HFFc6 (cell line): ENCODE measurements around the gene SEMA4D. TPM values are rescaled to one million over a fixed set of nuclear protein-coding genes. Genes with fewer than 3 reads are reported as not detected.

ENCODE experiments used
- DNase-seq: peaks from one replicate; pipeline ENCODE4 v3.0.0-alpha.2; 2018
- H3K27ac Mint-ChIP-seq: 2 replicates; pipeline ENCODE4 v1.8.0; 2020; ENCODE audit warnings: mild to moderate bottlenecking, mixed read lengths
- H3K27me3 Mint-ChIP-seq: 2 replicates; pipeline ENCODE4 v1.8.0; 2021; ENCODE audit warnings: mild to moderate bottlenecking, moderate library complexity, mixed read lengths; ENCODE audit not compliant: insufficient read depth
- H3K36me3 Mint-ChIP-seq: 2 replicates; pipeline ENCODE4 v1.8.0; 2021; ENCODE audit warnings: low read depth, mixed read lengths
- H3K4me1 Mint-ChIP-seq: 2 replicates; pipeline ENCODE4 v1.8.0; 2020; ENCODE audit warnings: low read depth, mixed read lengths
- H3K4me3 Mint-ChIP-seq: 2 replicates; pipeline ENCODE4 v1.8.0; 2020; ENCODE audit warnings: mild to moderate bottlenecking, moderate library complexity, mixed read lengths
- H3K9me3 Mint-ChIP-seq: 2 replicates; pipeline ENCODE4 v1.8.0; 2020; ENCODE audit warnings: mild to moderate bottlenecking, mixed read lengths
- total RNA-seq, 6 experiments: library from RNA; stranded (reverse); fragmentation: NEBNext Ultra II Directional; extraction: Animal tissue kit (Norgen Biotek cat#: 25700); gene quantifications; 2 replicates in 1 of 6; 3 replicates in 5 of 6; pipeline ENCODE4 v1.2.3, GENCODE V29; 2021
- TF ChIP-seq, protein P1 (sequence below): fragments of 200-600 bp; sonication (generic); IDR thresholded peaks from 2 replicates; pipeline ENCODE4 v1.5.0; 2021; ENCODE audit warnings: antibody characterized with exemption, mild to moderate bottlenecking

Gene SEMA4D
- total RNA-seq, 6 experiments from 2014 or later: not detected

- peaks cover 4% of the 10 kb centered on the region for H3K9me3 Mint-ChIP-seq
- no peak for DNase-seq
- H3K4me3 Mint-ChIP-seq: no peak overlapping the region
- TF ChIP-seq, protein P1, sequence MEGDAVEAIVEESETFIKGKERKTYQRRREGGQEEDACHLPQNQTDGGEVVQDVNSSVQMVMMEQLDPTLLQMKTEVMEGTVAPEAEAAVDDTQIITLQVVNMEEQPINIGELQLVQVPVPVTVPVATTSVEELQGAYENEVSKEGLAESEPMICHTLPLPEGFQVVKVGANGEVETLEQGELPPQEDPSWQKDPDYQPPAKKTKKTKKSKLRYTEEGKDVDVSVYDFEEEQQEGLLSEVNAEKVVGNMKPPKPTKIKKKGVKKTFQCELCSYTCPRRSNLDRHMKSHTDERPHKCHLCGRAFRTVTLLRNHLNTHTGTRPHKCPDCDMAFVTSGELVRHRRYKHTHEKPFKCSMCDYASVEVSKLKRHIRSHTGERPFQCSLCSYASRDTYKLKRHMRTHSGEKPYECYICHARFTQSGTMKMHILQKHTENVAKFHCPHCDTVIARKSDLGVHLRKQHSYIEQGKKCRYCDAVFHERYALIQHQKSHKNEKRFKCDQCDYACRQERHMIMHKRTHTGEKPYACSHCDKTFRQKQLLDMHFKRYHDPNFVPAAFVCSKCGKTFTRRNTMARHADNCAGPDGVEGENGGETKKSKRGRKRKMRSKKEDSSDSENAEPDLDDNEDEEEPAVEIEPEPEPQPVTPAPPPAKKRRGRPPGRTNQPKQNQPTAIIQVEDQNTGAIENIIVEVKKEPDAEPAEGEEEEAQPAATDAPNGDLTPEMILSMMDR: no peak
- H3K27me3 Mint-ChIP-seq: peaks cover 14% of the 10 kb centered on the region
- H3K36me3 Mint-ChIP-seq: no peaks in the 10 kb centered on the region
- H3K27ac Mint-ChIP-seq: no peak overlapping the region
- no peaks in the 10 kb centered on the region for H3K4me1 Mint-ChIP-seq
These were observed 27.8 kb upstream of the SEMA4D start for GRCh38 chr9:89525446-89526374.

- Mint-ChIP-seq H3K36me3 (no peaks in the 10 kb centered on the region), H3K9me3 (peaks cover 4% of the 10 kb centered on the region), H3K27me3 (peaks cover 12% of the 10 kb centered on the region), H3K27ac (no peak overlapping the region), H3K4me1 (no peaks in the 10 kb centered on the region), H3K4me3 (no peak overlapping the region)
- no peak for DNase-seq
- TF ChIP-seq, protein P1: no peak
These were observed 27.1 kb upstream of the SEMA4D start for GRCh38 chr9:89524963-89525362.

DNA sequence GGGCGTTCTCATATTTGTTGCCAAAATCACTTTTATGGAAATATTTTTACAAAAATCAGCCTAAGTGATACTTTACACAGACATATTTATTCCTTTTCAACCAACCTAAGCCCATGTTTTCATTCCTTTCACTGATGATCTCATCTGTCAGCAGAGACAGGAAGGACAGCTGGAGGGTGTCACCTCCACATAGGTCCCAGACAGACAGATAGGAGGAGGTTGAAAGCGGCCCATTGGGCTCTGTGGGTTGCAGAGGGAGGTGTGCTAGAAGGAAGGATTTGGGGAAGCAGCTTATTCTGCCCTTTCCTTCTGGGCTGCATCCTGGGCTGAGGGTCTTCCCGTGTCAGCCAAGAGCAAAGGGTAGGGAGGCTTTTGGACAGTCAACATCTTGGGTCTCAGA lies 26.0 kb upstream of the SEMA4D start:
- TF ChIP-seq, protein P1: no peak
- DNase-seq: no peak

DNA sequence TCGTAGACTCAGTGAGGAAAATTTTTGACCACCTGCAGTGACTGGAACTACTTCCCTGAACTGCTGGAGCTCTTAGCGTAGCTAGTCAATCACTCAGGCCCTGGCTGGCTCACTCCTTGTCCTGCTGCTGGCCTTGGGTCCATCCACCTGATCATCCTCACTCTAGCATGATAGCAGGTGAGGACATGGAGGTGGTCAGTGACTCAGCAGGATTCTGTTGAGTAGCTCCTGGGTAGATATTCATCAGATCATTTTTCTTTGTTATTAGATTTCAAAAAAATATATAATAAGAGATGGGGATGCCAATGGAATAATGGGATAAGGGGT lies 25.0 kb upstream of the SEMA4D start:
- TF ChIP-seq, protein P1: no peak
- H3K4me1 Mint-ChIP-seq: no peaks in the 10 kb centered on the region
- no peak for DNase-seq
- H3K27ac Mint-ChIP-seq: no peak overlapping the region
- H3K4me3 Mint-ChIP-seq: no peak overlapping the region
- H3K36me3 Mint-ChIP-seq: no peaks in the 10 kb centered on the region
- H3K9me3 Mint-ChIP-seq: peaks cover 4% of the 10 kb centered on the region
- peaks cover 15% of the 10 kb centered on the region for H3K27me3 Mint-ChIP-seq

More for the DNA sequence above, 26.0 kb upstream of the SEMA4D start:
- Mint-ChIP-seq H3K4me3 (no peak overlapping the region), H3K36me3 (no peaks in the 10 kb centered on the region), H3K4me1 (no peaks in the 10 kb centered on the region), H3K9me3 (peaks cover 4% of the 10 kb centered on the region), H3K27ac (no peak overlapping the region), H3K27me3 (peaks cover 15% of the 10 kb centered on the region)

DNA sequence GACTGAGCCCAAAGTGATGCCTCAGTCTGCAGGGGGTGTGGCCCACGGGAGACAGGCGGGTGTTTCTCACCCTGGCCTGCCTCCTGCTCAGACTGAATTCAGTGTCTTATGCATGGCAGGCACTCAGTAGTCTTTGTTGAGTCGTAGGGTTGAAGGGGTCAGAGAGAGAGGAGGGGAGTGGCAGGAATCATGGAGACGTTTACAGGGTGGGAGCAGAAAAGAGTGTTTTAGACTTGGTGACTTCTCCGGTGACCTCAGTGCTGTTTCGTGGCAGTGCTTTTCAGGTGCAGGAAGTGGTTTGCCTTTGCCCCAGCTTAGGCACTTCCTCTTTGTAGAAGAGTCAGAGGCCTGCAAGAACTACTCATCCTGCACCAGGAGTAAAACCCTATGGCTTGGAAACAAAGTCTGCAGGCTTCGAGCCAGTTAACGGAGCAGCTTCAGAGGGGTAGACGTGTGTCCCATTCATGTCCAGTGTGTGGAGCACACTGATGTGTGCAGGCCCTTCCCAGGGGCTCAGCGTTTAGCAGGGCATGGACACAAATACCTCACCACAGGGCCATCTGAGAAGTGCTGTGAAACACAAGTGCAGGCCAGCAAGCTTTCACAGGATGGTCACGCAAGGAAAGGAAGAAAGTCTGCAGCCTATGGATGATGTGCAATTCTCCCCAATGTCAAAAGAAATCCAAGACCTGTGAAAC lies 24.5 kb upstream of the SEMA4D start:
- no peaks in the 10 kb centered on the region for H3K36me3 Mint-ChIP-seq
- peaks cover 6% of the 10 kb centered on the region for H3K9me3 Mint-ChIP-seq
- H3K27me3 Mint-ChIP-seq: peaks cover 15% of the 10 kb centered on the region
- no peaks in the 10 kb centered on the region for H3K4me1 Mint-ChIP-seq
- no peak for DNase-seq
- no peak overlapping the region for H3K27ac Mint-ChIP-seq
- TF ChIP-seq, protein P1: no peak
- no peak overlapping the region for H3K4me3 Mint-ChIP-seq
